Memory B cell (primary cell): ENCODE results near the gene PFAS.

ENCODE experiments used
- ATAC-seq: fragments of 150-1000 bp; cut with Tn5 transposase; 2 replicates; pipeline ENCODE4 v1.10.0; 2021; ENCODE audit warnings: low read depth, mild to moderate bottlenecking, moderate library complexity
- DNase-seq, 2 donors: peaks; one replicate each; pipeline ENCODE4 v3.0.0; 2022; ENCODE audit warnings: low spot score in 2 of 2
- H3K27ac Mint-ChIP-seq: one replicate; pipeline ENCODE4 v1.8.0; 2022; ENCODE audit warnings: mild to moderate bottlenecking, moderate library complexity, mixed read lengths
- H3K27me3 Mint-ChIP-seq: one replicate; pipeline ENCODE4 v1.8.0; 2022; ENCODE audit warnings: mixed read lengths
- H3K36me3 Mint-ChIP-seq: one replicate; pipeline ENCODE4 v1.8.0; 2022; ENCODE audit warnings: mild to moderate bottlenecking, mixed read lengths
- H3K4me1 Mint-ChIP-seq: one replicate; pipeline ENCODE4 v1.8.0; 2022; ENCODE audit warnings: mixed read lengths
- H3K4me3 Mint-ChIP-seq: one replicate; pipeline ENCODE4 v1.8.0; 2022; ENCODE audit warnings: mild to moderate bottlenecking, moderate library complexity, mixed read lengths
- H3K9me3 Mint-ChIP-seq: one replicate; pipeline ENCODE4 v1.8.0; 2022; ENCODE audit warnings: mixed read lengths

Gene PFAS

DNA sequence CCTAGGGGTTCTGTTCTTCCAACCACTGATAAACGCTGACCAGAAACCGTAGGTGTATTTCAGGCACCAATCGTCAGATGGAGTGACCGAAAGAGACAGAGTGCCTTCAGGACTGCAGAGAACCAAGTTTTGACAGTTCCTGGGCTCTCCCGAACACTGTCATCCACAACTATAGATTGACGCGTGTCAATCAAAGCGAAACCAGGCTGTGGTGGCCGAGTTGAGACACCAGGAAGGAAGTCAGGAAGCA lies 26.8 kb upstream of the PFAS start:
- ATAC-seq (peak; percentile 46), DNase-seq (no peak)
- H3K4me3 Mint-ChIP-seq, result peak overlapping the region; percentile 94
- no peaks in the 10 kb centered on the region for H3K27me3 Mint-ChIP-seq
- peaks cover 11% of the 10 kb centered on the region for H3K36me3 Mint-ChIP-seq
- peaks cover 49% of the 10 kb centered on the region for H3K4me1 Mint-ChIP-seq
- H3K27ac Mint-ChIP-seq, result peak overlapping the region; percentile 100
- H3K9me3 Mint-ChIP-seq, result no peaks in the 10 kb centered on the region

DNA sequence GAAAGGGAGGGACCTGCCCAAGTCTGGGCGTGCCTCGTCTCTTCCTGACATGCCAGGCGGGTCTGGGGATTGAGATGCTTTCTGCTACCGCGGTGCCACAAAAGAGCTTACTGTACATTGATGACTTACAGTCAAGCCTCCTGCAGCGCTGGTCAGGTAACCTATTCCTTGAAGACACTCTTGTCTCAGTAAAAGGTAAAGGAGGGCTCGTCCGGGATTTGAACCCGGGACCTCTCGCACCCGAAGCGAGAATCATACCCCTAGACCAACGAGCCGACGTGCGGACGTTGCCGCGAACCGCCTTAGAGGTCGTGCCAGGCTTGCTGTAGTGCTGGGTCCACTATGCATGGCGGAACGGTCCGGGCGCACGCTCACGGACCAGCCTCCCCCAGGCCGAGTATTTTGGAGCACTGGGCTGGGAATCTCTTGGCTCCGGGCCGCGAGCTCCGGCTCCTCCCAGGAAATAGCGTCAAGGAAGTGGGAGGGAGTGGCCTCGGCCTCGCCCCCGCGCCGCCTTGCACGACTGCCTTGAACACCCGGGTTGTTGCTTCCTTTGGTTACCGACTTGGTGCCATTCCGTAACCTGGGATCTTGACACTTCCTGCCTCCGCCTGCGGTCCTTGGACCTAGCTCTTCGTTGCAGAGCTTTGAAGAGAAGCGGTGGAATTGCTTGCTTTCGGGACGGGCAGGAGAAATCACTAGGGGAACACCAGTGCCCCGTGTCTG lies 26.3 kb upstream of the PFAS start:
- peak overlapping the region; percentile 100 for H3K27ac Mint-ChIP-seq
- H3K4me3 Mint-ChIP-seq, result peak overlapping the region; percentile 94
- H3K4me1 Mint-ChIP-seq, result peaks cover 52% of the 10 kb centered on the region
- peaks cover 16% of the 10 kb centered on the region for H3K36me3 Mint-ChIP-seq
- no peaks in the 10 kb centered on the region for H3K27me3 Mint-ChIP-seq
- peak; percentile 86 to 94 for DNase-seq
- H3K9me3 Mint-ChIP-seq, result no peaks in the 10 kb centered on the region
- ATAC-seq, result peak; percentile 47

DNA sequence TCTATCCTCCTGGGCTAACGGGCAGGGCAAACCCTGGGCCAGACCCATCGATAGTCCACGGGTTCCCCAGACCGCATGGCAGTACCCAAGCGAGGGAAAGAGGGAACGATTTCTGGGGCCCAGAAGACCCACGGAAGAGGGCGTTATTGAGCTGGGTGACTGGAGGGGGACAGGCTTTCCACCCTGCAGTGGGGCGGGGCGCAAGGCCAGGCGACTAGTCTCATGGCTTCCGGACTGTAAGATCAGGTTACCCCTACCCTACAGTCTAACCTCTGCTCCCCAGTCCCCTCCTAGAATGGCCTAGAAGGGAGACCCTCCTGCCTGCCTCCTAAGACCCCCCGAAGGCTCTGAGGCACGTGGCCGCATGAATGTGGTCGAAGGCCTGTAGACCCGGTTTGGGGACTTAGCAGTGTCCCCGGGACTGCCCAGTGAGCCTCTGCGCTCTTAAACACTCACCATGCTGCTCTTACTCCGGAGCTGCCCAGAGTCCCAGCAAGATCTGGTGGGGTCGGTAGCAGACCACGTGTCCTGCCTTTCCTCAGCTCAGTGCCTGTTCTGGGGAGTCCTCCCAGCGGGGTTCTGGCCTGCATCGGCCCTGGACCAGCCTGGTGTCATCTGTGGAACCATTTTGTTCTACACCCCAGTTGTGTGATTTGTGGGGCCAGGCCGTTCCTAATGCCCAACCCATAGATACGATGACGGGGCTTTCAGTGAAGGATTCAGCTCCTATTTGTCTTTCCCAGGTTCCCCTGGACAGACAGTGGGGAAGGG lies 25.5 kb upstream of the PFAS start:
- peak; percentile 3 for ATAC-seq
- Mint-ChIP-seq H3K27me3 (no peaks in the 10 kb centered on the region), H3K9me3 (no peaks in the 10 kb centered on the region), H3K4me3 (peak overlapping the region; percentile 94), H3K36me3 (peaks cover 17% of the 10 kb centered on the region), H3K4me1 (peaks cover 49% of the 10 kb centered on the region), H3K27ac (peak overlapping the region; percentile 100)
- no peak for DNase-seq

DNA sequence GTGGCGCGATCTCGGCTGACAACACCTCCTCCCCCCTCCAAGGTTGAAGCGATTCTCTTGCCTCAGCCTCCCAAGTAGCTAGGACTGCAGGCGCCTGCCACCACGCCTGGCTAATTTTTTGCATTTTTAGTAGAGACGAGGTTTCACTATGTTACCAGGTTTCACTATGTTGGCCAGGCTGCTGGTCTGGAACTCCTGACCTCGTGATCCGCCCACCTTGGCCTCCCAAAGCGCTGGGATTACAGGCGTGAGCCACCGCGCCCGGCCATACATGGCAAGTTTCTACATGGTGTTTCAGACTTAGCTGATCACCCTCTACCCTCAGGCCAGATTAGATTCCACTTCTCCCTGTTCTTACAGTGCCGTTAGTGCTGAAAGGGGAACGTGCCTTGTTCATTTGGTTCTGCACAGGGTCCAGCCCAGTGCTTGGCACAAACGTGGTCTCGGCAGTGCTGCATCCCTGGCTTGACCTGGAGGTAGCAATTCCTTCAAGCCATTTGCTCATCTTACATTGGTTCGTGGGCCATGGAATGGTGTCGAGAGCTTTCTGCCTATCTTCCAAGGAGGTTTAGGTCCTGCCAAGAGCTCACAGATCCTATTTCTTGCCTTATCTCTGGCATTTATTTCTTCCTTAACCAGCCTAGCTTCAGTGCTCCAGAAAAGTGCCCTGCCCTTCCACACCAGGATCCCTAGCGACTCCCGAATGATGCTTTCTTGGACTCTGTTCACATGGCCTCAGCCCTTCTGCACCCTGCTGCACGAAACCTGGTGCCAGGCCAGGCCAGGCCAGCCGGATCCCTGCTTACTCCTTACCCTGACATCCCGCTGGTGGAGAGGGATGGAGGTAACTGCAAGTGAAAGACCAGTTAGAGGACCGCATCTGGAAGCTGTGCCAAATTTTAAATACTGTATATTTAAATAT lies 23.9 kb upstream of the PFAS start:
- Mint-ChIP-seq H3K4me1 (peaks cover 46% of the 10 kb centered on the region), H3K36me3 (peaks cover 27% of the 10 kb centered on the region), H3K27ac (peak overlapping the region; percentile 100), H3K9me3 (no peaks in the 10 kb centered on the region), H3K27me3 (no peaks in the 10 kb centered on the region), H3K4me3 (peak overlapping the region; percentile 39)
- no peak for ATAC-seq
- DNase-seq, result no peak

DNA sequence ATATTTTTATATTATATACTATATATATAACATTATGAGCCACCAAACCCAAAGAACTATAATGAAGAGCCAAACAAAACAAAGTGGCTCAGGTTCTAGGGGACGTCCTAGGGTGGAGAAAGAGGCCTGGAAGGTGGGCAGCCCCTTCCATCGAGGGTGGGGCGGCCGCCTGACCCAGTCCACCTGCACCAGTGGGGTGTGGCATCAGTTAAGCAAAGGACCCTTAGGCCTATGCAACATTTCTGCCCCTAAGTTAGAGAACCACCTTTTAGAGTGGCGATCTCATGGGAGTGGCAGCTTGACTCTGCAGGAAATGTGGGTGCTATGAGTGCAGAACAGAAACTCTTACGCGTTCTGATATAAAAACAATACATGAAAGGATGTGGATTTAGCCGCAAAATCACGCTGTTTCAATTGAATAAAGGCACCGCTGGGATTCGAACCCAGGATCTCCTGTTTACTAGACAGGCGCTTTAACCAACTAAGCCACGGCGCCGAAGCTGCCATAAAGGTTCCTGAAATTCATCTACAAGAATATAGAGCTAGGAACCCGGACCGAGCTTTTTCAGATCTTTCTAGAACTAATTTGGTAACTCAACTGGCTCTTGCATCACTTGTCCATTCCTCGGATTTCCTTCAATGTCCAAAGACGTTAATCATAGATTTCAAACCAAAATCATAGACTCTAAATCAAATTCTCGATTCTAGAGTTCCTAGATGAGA lies 23.1 kb upstream of the PFAS start:
- ATAC-seq (no peak), DNase-seq (peak in 1 of 2 donors; percentile 49)
- Mint-ChIP-seq H3K4me1 (peaks cover 43% of the 10 kb centered on the region), H3K27ac (peak overlapping the region; percentile 100), H3K9me3 (no peaks in the 10 kb centered on the region), H3K36me3 (peaks cover 31% of the 10 kb centered on the region), H3K27me3 (no peaks in the 10 kb centered on the region), H3K4me3 (peak overlapping the region; percentile 56)

DNA sequence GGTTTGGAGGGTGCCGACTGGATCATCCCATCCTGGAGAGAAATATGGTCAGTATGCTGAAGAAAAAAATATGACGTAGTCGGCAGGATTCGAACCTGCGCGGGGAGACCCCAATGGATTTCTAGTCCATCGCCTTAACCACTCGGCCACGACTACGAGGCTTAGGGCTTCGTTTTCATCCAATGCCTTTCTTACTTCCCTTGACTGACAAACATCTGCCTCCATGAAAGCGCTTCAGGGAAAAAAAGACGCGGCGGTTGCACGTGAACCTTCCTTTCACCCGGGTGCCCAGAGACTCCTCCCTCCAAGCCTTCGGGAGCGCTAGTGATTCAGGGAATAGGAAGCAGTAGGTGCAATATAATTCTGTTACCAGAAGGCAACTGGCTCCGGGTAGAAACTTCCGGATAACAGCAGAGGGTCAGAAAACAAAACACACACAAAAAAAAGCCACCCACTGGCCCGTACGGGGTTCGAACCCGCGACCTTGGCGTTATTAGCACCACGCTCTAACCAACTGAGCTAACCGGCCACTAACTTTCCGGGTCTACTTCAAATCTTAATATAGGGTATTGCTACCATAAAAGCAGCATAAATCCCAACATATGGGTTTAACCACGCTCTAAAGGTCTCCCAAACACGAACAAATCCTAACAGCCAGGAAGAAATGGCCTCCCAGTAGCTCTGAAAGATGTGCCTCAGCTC lies 22.4 kb upstream of the PFAS start:
- H3K27ac Mint-ChIP-seq, result peak overlapping the region; percentile 87
- no peak for ATAC-seq
- peaks cover 37% of the 10 kb centered on the region for H3K36me3 Mint-ChIP-seq
- peak overlapping the region; percentile 56 for H3K4me3 Mint-ChIP-seq
- no peaks in the 10 kb centered on the region for H3K27me3 Mint-ChIP-seq
- H3K9me3 Mint-ChIP-seq, result no peaks in the 10 kb centered on the region
- peak in 1 of 2 donors; percentile 30 for DNase-seq
- H3K4me1 Mint-ChIP-seq, result peaks cover 40% of the 10 kb centered on the region

DNA sequence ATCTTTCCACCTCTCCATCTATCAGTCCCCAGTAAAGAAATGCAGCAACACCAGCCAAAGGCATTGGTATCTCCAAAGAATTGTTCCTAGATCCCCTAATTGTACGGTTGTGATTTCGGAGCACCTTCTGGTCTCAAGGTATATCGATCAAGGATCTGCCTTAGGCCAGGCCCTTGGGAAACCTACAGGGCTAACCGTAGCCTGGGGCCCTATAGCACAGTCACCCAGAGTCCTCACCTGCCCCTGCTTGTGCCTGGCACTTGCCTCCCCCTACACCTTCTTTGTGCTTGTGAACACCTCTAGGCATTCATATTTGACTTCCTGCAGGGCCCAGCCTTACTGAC lies 21.9 kb upstream of the PFAS start:
- Mint-ChIP-seq H3K4me1 (peaks cover 37% of the 10 kb centered on the region), H3K27ac (peak overlapping the region; percentile 87), H3K36me3 (peaks cover 39% of the 10 kb centered on the region), H3K9me3 (no peaks in the 10 kb centered on the region), H3K4me3 (peak overlapping the region; percentile 15), H3K27me3 (no peaks in the 10 kb centered on the region)
- DNase-seq (no peak), ATAC-seq (no peak)

DNA sequence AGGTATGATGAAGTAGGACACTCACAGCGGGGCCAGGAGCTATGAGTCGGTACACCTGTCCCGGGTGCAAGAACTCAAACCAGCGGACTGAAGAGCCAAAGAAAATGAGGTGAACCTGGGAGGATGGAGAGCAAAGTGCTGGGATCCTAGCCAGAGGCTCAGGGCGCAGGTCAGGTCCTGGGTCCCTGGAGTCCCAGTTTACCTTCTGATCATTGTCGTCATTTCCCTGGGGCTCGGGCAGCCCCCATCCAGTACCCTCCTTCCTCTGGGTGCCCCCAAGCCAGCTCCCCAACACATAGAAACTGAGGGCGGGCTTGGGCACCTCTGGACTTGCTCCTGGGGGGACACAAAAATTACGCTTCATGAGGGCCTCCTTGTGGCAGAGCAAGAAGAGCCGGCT lies 17.4 kb upstream of the PFAS start:
- H3K4me1 Mint-ChIP-seq, result peaks cover 16% of the 10 kb centered on the region
- H3K36me3 Mint-ChIP-seq, result peaks cover 63% of the 10 kb centered on the region
- no peak overlapping the region for H3K27ac Mint-ChIP-seq
- no peaks in the 10 kb centered on the region for H3K27me3 Mint-ChIP-seq
- no peaks in the 10 kb centered on the region for H3K9me3 Mint-ChIP-seq
- DNase-seq (no peak), ATAC-seq (no peak)
- H3K4me3 Mint-ChIP-seq, result no peak overlapping the region

DNA sequence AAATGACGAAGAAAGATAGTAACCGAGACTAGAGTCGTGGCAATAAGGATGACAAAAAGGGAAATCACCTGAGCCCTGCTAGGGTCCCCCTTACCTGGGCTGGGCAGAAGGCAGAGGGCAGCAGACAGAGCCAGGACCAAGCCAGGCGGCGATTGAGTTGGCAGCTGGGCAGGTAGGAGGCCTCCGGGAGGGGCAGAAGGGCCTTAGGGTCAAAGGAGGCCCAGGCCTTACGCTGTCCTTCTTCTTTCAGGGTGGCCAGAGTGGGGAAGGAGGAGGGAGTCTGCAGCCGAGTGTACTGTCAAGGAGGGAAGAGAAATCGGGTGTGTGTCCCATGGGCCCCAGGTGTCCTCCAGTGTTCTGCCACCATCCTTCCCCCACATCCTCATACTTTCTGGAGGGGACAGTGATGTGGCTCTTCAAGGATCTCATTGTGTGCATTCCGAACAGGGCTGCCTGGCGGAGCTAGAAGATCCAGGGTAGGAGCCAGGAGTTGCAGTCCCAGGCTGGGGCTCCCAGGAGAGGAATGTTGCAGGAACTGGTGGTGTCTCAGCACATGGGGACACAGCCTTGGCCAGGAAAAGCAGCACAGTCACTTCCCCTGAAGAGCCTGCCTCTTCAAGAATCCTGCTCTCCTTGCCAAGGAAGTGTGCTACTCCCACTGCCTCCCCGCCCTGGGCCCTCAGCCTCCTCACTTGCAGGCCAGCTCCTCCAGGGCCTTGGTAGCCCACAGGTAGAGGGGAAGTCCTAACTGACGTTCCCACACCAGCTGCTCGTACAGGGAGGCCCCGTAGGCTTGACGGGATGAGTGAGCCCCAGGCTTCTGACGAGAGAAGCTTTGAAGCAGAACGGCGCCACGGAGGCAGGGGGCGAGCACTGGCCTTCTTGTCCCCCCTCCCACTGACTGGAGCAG lies 14.5 kb upstream of the PFAS start:
- peaks cover 58% of the 10 kb centered on the region for H3K36me3 Mint-ChIP-seq

DNA sequence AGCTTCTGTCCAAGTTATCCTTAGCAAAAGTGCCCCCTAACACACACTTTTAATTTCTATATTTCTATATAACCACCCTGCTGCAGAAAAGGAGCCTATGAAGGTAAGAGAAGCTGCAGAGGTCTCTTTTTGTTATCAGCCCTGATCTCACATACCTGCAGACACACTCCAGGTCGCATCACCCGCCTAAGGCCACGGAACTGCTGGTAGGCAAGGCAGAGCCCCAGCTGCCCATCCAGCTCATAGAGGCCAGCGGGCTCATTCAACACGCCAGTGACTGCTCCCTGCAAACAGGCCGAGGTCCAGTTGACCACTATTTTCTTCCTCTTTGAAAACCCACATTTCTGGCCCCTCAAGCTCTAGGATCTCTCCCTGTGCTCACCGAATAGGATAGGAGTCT lies 13.4 kb upstream of the PFAS start:
- H3K4me3 Mint-ChIP-seq, result no peak overlapping the region
- H3K27ac Mint-ChIP-seq, result no peak overlapping the region
- H3K36me3 Mint-ChIP-seq, result peaks cover 55% of the 10 kb centered on the region
- DNase-seq (no peak), ATAC-seq (no peak)
- peaks cover 19% of the 10 kb centered on the region for H3K4me1 Mint-ChIP-seq
- no peaks in the 10 kb centered on the region for H3K27me3 Mint-ChIP-seq
- H3K9me3 Mint-ChIP-seq, result no peaks in the 10 kb centered on the region

More for the DNA sequence above, 14.5 kb upstream of the PFAS start:
- Mint-ChIP-seq H3K4me3 (no peak overlapping the region), H3K9me3 (no peaks in the 10 kb centered on the region), H3K27me3 (no peaks in the 10 kb centered on the region), H3K27ac (no peak overlapping the region), H3K4me1 (peaks cover 19% of the 10 kb centered on the region)
- DNase-seq, result no peak
- no peak for ATAC-seq

DNA sequence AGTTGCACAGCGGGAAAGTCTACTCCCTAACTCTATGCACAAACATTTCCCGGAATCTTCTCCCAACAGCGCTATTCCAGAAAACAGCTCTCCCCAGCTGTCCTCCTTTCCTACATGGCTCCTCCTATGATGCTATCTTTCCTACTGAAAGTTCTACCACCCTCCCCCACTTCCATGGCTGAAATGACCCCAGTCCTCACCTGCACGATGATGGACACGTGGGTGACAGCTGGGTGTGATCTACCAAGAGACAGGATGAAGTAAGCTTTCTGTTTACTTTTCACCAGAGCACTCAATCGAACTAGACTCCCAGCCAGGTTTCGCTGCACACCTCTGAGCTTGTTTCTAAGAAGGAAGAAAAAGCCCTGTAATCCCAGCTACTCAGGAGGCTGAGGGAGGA lies 11.9 kb upstream of the PFAS start:
- peaks cover 19% of the 10 kb centered on the region for H3K4me1 Mint-ChIP-seq
- DNase-seq (no peak), ATAC-seq (no peak)
- no peak overlapping the region for H3K4me3 Mint-ChIP-seq
- no peaks in the 10 kb centered on the region for H3K27me3 Mint-ChIP-seq
- H3K27ac Mint-ChIP-seq, result no peak overlapping the region
- no peaks in the 10 kb centered on the region for H3K9me3 Mint-ChIP-seq
- H3K36me3 Mint-ChIP-seq, result peaks cover 46% of the 10 kb centered on the region

DNA sequence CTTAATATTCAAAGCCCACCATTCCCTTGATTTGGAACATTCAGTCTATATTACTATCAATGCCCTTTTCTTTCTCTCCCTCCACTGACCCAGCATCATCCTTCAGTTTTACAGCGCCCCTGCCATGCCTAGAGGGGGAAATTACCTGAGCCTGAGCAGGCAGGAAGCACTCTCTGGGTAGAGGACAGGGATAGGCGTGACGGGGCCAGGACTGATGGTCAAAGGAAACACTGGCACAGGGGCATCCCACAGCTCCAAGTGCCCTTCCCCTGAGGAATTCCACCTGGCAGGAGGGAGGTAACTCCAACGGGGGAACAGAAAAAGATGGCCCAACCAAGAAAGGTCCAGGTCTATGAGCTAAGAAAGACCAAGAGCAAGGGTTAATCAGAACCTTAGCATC lies 11.2 kb upstream of the PFAS start:
- Mint-ChIP-seq H3K27ac (no peak overlapping the region), H3K4me3 (no peak overlapping the region), H3K4me1 (peaks cover 21% of the 10 kb centered on the region), H3K9me3 (no peaks in the 10 kb centered on the region), H3K27me3 (no peaks in the 10 kb centered on the region), H3K36me3 (peaks cover 42% of the 10 kb centered on the region)
- no peak for ATAC-seq
- DNase-seq, result no peak
